Astrocyte (in vitro differentiated cells and primary cell): Measurements from ENCODE around the gene CD5L.

Experiments used
- EZH2 ChIP-seq: IDR thresholded peaks from 2 replicates; pipeline ENCODE4 v1.6.1; 2012; ENCODE audit warnings: mild to moderate bottlenecking, low read length, inconsistent platforms; ENCODE audit not compliant: insufficient read depth
- TF ChIP-seq, protein P1 (sequence below): IDR thresholded peaks from 2 replicates; pipeline ENCODE4 v1.5.1; 2011; ENCODE audit warnings: low read depth, mild to moderate bottlenecking, inconsistent platforms, low read length, moderate library complexity; ENCODE audit not compliant: insufficient read depth

DNA sequence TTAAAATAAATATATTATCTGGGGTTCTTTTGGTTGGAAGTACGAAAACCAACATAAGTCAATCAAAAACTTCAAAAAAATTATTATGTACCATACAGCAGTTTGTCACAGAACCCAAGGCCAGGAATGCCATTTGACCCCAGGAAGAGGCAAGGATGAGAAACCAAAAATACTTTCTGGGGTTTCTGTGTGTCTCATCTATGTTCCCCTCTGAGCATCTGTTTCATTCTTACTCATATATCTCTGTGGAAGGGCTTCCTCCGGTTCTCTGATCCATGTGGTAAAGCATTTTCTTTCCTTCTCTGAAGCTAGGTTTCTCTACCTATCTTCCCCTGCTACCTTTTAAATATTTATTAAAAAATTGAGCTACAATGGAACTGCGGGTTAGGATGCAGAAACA is 11.9 kb downstream of the CD5L start:
- TF ChIP-seq EZH2, result no peak
- TF ChIP-seq, protein P1, sequence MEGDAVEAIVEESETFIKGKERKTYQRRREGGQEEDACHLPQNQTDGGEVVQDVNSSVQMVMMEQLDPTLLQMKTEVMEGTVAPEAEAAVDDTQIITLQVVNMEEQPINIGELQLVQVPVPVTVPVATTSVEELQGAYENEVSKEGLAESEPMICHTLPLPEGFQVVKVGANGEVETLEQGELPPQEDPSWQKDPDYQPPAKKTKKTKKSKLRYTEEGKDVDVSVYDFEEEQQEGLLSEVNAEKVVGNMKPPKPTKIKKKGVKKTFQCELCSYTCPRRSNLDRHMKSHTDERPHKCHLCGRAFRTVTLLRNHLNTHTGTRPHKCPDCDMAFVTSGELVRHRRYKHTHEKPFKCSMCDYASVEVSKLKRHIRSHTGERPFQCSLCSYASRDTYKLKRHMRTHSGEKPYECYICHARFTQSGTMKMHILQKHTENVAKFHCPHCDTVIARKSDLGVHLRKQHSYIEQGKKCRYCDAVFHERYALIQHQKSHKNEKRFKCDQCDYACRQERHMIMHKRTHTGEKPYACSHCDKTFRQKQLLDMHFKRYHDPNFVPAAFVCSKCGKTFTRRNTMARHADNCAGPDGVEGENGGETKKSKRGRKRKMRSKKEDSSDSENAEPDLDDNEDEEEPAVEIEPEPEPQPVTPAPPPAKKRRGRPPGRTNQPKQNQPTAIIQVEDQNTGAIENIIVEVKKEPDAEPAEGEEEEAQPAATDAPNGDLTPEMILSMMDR, result no peak
